Ovary (tissue), 9 donors: ENCODE data around the gene SPEG. TPM values are rescaled to one million over a fixed set of nuclear protein-coding genes. Genes with fewer than 3 reads are reported as not detected.

ENCODE experiments used
- DNase-seq, 5 donors: peaks; one replicate each; pipeline ENCODE4 v3.0.0-alpha.2; 2019 to 2020
- H3K27ac ChIP-seq, 2 donors: fragments of 200-600 bp; one replicate each; pipeline versions ENCODE4 v1.5.1 to v1.8.0; 2019 to 2022
- H3K27me3 ChIP-seq: fragments of 200-600 bp; one replicate; pipeline ENCODE4 v1.8.0; 2022
- H3K36me3 ChIP-seq: fragments of 200-600 bp; sonication (generic); one replicate; pipeline ENCODE4 v1.5.1; 2019
- H3K4me1 ChIP-seq: one replicate; pipeline ENCODE4 v1.8.1; 2013; ENCODE audit warnings: mild to moderate bottlenecking, moderate library complexity; ENCODE audit not compliant: insufficient read depth
- H3K4me3 ChIP-seq: fragments of 200-600 bp; sonication (generic); one replicate; pipeline ENCODE4 v1.5.1; 2017
- H3K9me3 ChIP-seq, 2 donors: fragments of 200-600 bp in 1 of 2; sonication (generic) in 1 of 2; one replicate each; pipeline versions ENCODE4 v1.5.1 to v1.8.1; 2013 to 2019; ENCODE audit warnings: mild to moderate bottlenecking in 1 of 2, moderate library complexity in 1 of 2
- EP300 ChIP-seq: sonication (generic); formaldehyde crosslinking; IDR thresholded peaks from one replicate; pipeline ENCODE4 v1.6.1; 2017; ENCODE audit warnings: antibody characterized with exemption
- POLR2A ChIP-seq: fragments of 450-650 bp; IDR thresholded peaks from one replicate; pipeline ENCODE4 v1.6.1; 2017; ENCODE audit warnings: antibody characterized with exemption, mild to moderate bottlenecking, moderate library complexity
- WGBS, 3 donors: extraction: QIAGEN DNeasy Blood & Tissue Kit in 1 of 3; methylation state at CpG; one replicate each; pipeline versions ENCODE4 v1.1.5 to v1.1.7; 2013 to 2017; 5-methylcytosine and 5-hydroxymethylcytosine counted together
- intact Hi-C, 4 donors: fragments of 100-400 bp; cut with DNase I; formaldehyde crosslinking; loops; one replicate each; pipeline versions ENCODE4 v1.11.0 to v1.15.1; 2022 to 2023
- polyA plus RNA-seq, 2 donors: library from polyadenylated mRNA; stranded (reverse); fragments of 200-250 nt in 1 of 2; fragments of 350-450 nt in 1 of 2; fragmentation: Illumina TruSeq in 1 of 2; extraction: RNeasy Lipid Tissue Mini Kit (QIAGEN cat#74804) in 1 of 2; gene quantifications; one replicate each; pipeline ENCODE4 v1.2.3, GENCODE V29; 2013 to 2014
- total RNA-seq, 7 donors: library from RNA; depleted of rRNA in 2 of 7; stranded (reverse); fragments of >200 nt in 2 of 7; fragmentation: NEBNext Ultra II Directional in 3 of 7; extraction: Animal tissue kit (Norgen Biotek cat#: 25700) in 3 of 7; gene quantifications; one replicate each; pipeline versions ENCODE4 v1.1.0 to v1.2.4, GENCODE V29; 2016 to 2023
- TF ChIP-seq, protein P1 (sequence below), 3 donors: fragments of 450-650 bp in 2 of 3; fragments of 200-600 bp in 1 of 3; IDR thresholded peaks; one replicate each; pipeline versions ENCODE4 v1.5.1 to v1.8.0; 2016 to 2022; ENCODE audit warnings: antibody characterized with exemption in 3 of 3, mild to moderate bottlenecking in 1 of 3
- donor health status: DM: no; HTN: no; CAD: no; lungs with moderate emphysema.
- donor health status: DM: no; HTN: no; CAD: no.
- donor health status: Bipolar disorder and iron deficiency.
- donor health status: DM: yes; HTN: yes; CAD: no.
- donor health status: DM: no; HTN: no; CAD: no.
- donor health status: DM: yes; HTN: yes; CAD: no.

SPEG gene
- total and polyA plus RNA-seq, 9 donors: 9.9 to 79.7 (median 29.6) TPM

- Histone ChIP-seq H3K9me3 (no peaks in the 10 kb centered on the region), H3K36me3 (no peaks in the 10 kb centered on the region), H3K27ac (no peak overlapping the region), H3K4me3 (no peak overlapping the region), H3K4me1 (peaks cover 3% of the 10 kb centered on the region), H3K27me3 (no peaks in the 10 kb centered on the region)
- WGBS, 3 donors: 86 to 94% (median 89%) methylated on average over 2 of the region's 2 CpGs
- TF ChIP-seq, protein P1, sequence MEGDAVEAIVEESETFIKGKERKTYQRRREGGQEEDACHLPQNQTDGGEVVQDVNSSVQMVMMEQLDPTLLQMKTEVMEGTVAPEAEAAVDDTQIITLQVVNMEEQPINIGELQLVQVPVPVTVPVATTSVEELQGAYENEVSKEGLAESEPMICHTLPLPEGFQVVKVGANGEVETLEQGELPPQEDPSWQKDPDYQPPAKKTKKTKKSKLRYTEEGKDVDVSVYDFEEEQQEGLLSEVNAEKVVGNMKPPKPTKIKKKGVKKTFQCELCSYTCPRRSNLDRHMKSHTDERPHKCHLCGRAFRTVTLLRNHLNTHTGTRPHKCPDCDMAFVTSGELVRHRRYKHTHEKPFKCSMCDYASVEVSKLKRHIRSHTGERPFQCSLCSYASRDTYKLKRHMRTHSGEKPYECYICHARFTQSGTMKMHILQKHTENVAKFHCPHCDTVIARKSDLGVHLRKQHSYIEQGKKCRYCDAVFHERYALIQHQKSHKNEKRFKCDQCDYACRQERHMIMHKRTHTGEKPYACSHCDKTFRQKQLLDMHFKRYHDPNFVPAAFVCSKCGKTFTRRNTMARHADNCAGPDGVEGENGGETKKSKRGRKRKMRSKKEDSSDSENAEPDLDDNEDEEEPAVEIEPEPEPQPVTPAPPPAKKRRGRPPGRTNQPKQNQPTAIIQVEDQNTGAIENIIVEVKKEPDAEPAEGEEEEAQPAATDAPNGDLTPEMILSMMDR (IDR thresholded peaks at IDR 0.05): no peak
- TF ChIP-seq EP300 (no peak), POLR2A (no peak)
- no peak for DNase-seq
- intact Hi-C loops: no loop called here
Observed at GRCh38 chr2:219500135-219500534, 65.5 kb downstream of the SPEG start.

DNA sequence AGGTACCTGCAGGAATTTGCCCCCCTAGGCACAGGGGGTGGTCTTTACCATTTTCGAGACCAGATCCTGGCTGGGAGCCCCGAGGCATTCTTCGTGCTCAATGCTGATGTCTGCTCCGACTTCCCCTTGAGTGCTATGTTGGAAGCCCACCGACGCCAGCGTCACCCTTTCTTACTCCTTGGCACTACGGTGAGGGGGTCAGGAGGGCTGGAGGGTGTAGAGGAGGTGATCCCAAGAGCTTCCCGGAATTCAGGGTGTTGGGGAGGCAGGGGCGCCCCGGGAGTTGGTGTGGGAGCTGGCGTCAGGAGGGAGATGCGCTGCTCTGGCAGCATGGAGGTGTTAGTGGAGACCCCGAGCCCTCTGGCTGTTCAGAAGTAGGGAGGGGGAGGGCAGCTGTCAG is 67.2 kb downstream of the SPEG start:
- intact Hi-C loops: no loop called here
- Histone ChIP-seq H3K9me3 (no peaks in the 10 kb centered on the region), H3K27me3 (no peaks in the 10 kb centered on the region), H3K27ac (no peak overlapping the region), H3K4me3 (no peak overlapping the region), H3K4me1 (peaks cover 3% of the 10 kb centered on the region), H3K36me3 (no peaks in the 10 kb centered on the region)
- TF ChIP-seq POLR2A (no peak), EP300 (no peak)
- TF ChIP-seq, protein P1 (IDR thresholded peaks at IDR 0.05): no peak
- 89 to 90% (median 90%) methylated on average over 14 of the region's 14 CpGs for WGBS, 3 donors
- no peak for DNase-seq

GRCh38 chr2:219502618-219503017 is 68.0 kb downstream of the SPEG start:
- intact Hi-C loops: no loop called here
- DNase-seq: no peak
- Histone ChIP-seq H3K4me3 (no peak overlapping the region), H3K27ac (no peak overlapping the region), H3K27me3 (no peaks in the 10 kb centered on the region), H3K4me1 (no peaks in the 10 kb centered on the region), H3K9me3 (no peaks in the 10 kb centered on the region), H3K36me3 (no peaks in the 10 kb centered on the region)
- TF ChIP-seq POLR2A (no peak), EP300 (no peak)
- TF ChIP-seq, protein P1 (IDR thresholded peaks at IDR 0.05): no peak

GRCh38 chr2:219505585-219505984 is 70.9 kb downstream of the SPEG start:
- intact Hi-C loops: no loop called here
- WGBS, 3 donors: 88 to 92% (median 90%) methylated on average over 9 of the region's 9 CpGs
- no peak for DNase-seq

More at GRCh38 chr2:219505585-219505984, 70.9 kb downstream of the SPEG start:
- H3K4me3 ChIP-seq: no peak overlapping the region
- no peak overlapping the region for H3K27ac ChIP-seq
- H3K9me3 ChIP-seq: no peaks in the 10 kb centered on the region
- no peaks in the 10 kb centered on the region for H3K36me3 ChIP-seq
- peaks cover 6% of the 10 kb centered on the region for H3K4me1 ChIP-seq
- TF ChIP-seq POLR2A: no peak
- no peak for TF ChIP-seq EP300
- TF ChIP-seq, protein P1 (IDR thresholded peaks at IDR 0.05): no peak
- H3K27me3 ChIP-seq: no peaks in the 10 kb centered on the region
